Smooth muscle cell (in vitro differentiated cells): ENCODE results near the gene RASD2. TPM values are rescaled to one million over a fixed set of nuclear protein-coding genes. Genes with fewer than 3 reads are reported as not detected.

ENCODE experiments used
- DNase-seq: peaks from one replicate; lab custom pipeline; 2025; ENCODE audit not compliant: unreplicated experiment; lab: John Stamatoyannopoulos, UW
- H2AFZ ChIP-seq: fragments of 200-600 bp; sonication (generic); 2 replicates; pipeline ENCODE4 v1.6.0; 2016; ENCODE audit warnings: antibody characterized with exemption, low read depth, mild to moderate bottlenecking
- H3F3A ChIP-seq: fragments of 200-600 bp; sonication (generic); 2 replicates; pipeline ENCODE4 v1.6.0; 2017; ENCODE audit warnings: antibody characterized with exemption, low read depth
- H3K27ac ChIP-seq: fragments of 200-600 bp; sonication (generic); 2 replicates; pipeline ENCODE4 v1.5.1; 2016; ENCODE audit warnings: low read depth, mild to moderate bottlenecking
- H3K27me3 ChIP-seq: fragments of 200-600 bp; sonication (generic); 2 replicates; pipeline ENCODE4 v1.6.1; 2016; ENCODE audit warnings: low read depth, mild to moderate bottlenecking
- H3K36me3 ChIP-seq: fragments of 200-600 bp; sonication (generic); 2 replicates; pipeline ENCODE4 v1.5.1; 2016; ENCODE audit warnings: low read depth
- H3K4me1 ChIP-seq: fragments of 200-600 bp; sonication (generic); 2 replicates; pipeline ENCODE4 v1.5.1; 2016; ENCODE audit warnings: low read depth
- H3K4me2 ChIP-seq: fragments of 200-600 bp; sonication (generic); 2 replicates; pipeline ENCODE4 v1.6.0; 2016; ENCODE audit warnings: mild to moderate bottlenecking
- H3K4me3 ChIP-seq: fragments of 200-600 bp; sonication (generic); 2 replicates; pipeline ENCODE4 v1.5.1; 2016; ENCODE audit warnings: mild to moderate bottlenecking
- H3K79me2 ChIP-seq: fragments of 200-600 bp; sonication (generic); 2 replicates; pipeline ENCODE4 v1.6.0; 2016; ENCODE audit warnings: low read depth, mild to moderate bottlenecking
- H3K9ac ChIP-seq: fragments of 200-600 bp; sonication (generic); 2 replicates; pipeline ENCODE4 v1.6.0; 2016; ENCODE audit warnings: low read depth
- H3K9me3 ChIP-seq: fragments of 200-600 bp; sonication (generic); replicated peaks from 2 replicates; pipeline ENCODE4 v1.5.1; 2016; ENCODE audit warnings: low read depth
- H4K20me1 ChIP-seq: fragments of 200-600 bp; sonication (generic); 2 replicates; pipeline ENCODE4 v1.6.0; 2016; ENCODE audit warnings: low read depth
- WGBS: methylation state at CpG from one replicate; pipeline ENCODE4 v1.1.7; 2016; ENCODE audit warnings: low lambda C conversion rate; 5-methylcytosine and 5-hydroxymethylcytosine counted together
- polyA plus RNA-seq: library from polyadenylated mRNA; unstranded; fragments of >200 nt; fragmentation: Nextera tagmentation; extraction: Ambion mirVana; gene quantifications from 2 replicates; pipeline ENCODE4 v1.2.1, GENCODE V29; 2016
- total RNA-seq: library from RNA; depleted of rRNA; stranded (reverse); fragments of >200 nt; gene quantifications from 2 replicates; pipeline ENCODE4 v1.2.3, GENCODE V29; 2014
- TF ChIP-seq, protein P1 (sequence below): fragments of 200-600 bp; sonication (generic); IDR thresholded peaks from 2 replicates; pipeline ENCODE4 v1.5.1; 2017; ENCODE audit warnings: borderline replicate concordance, mild to moderate bottlenecking, antibody characterized with exemption; ENCODE audit not compliant: insufficient read depth, poor library complexity, severe bottlenecking

The RASD2 gene
- total and polyA plus RNA-seq, 2 experiments from 2014 or later = 0.27 TPM; not detected in 1

GRCh38 chr22:35551549-35552177 lies 11.0 kb downstream of the RASD2 start:
- no peak overlapping the region for H3K9ac ChIP-seq
- no peaks in the 10 kb centered on the region for H3K27me3 ChIP-seq
- no peaks in the 10 kb centered on the region for H3K9me3 ChIP-seq
- no peak overlapping the region for H3K4me3 ChIP-seq
- no peaks in the 10 kb centered on the region for H4K20me1 ChIP-seq
- H3K4me1 ChIP-seq = no peaks in the 10 kb centered on the region
- H2AFZ ChIP-seq = no peak overlapping the region
- H3K4me2 ChIP-seq = no peak overlapping the region
- TF ChIP-seq, protein P1, sequence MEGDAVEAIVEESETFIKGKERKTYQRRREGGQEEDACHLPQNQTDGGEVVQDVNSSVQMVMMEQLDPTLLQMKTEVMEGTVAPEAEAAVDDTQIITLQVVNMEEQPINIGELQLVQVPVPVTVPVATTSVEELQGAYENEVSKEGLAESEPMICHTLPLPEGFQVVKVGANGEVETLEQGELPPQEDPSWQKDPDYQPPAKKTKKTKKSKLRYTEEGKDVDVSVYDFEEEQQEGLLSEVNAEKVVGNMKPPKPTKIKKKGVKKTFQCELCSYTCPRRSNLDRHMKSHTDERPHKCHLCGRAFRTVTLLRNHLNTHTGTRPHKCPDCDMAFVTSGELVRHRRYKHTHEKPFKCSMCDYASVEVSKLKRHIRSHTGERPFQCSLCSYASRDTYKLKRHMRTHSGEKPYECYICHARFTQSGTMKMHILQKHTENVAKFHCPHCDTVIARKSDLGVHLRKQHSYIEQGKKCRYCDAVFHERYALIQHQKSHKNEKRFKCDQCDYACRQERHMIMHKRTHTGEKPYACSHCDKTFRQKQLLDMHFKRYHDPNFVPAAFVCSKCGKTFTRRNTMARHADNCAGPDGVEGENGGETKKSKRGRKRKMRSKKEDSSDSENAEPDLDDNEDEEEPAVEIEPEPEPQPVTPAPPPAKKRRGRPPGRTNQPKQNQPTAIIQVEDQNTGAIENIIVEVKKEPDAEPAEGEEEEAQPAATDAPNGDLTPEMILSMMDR = no peak
- DNase-seq = no peak
- H3F3A ChIP-seq = no peaks in the 10 kb centered on the region
- 98% methylated on average over 43 of the region's 43 CpGs for WGBS
- no peak overlapping the region for H3K27ac ChIP-seq
- H3K36me3 ChIP-seq = no peaks in the 10 kb centered on the region
- no peaks in the 10 kb centered on the region for H3K79me2 ChIP-seq

- no peaks in the 10 kb centered on the region for H3K79me2 ChIP-seq
- no peaks in the 10 kb centered on the region for H3K36me3 ChIP-seq
- H3K27me3 ChIP-seq = no peaks in the 10 kb centered on the region
- no peak overlapping the region for H3K4me3 ChIP-seq
- DNase-seq = no peak
- H3K27ac ChIP-seq = no peak overlapping the region
- WGBS = 44% methylated on average over 11 of the region's 13 CpGs
- no peak overlapping the region for H3K4me2 ChIP-seq
- H3F3A ChIP-seq = no peaks in the 10 kb centered on the region
- TF ChIP-seq, protein P1 = no peak
- H4K20me1 ChIP-seq = no peaks in the 10 kb centered on the region
- H3K9ac ChIP-seq = no peak overlapping the region
- no peak overlapping the region for H2AFZ ChIP-seq
- H3K9me3 ChIP-seq = no peaks in the 10 kb centered on the region
- H3K4me1 ChIP-seq = no peaks in the 10 kb centered on the region
Measured at GRCh38 chr22:35552196-35552842, 11.7 kb downstream of the RASD2 start.

DNA sequence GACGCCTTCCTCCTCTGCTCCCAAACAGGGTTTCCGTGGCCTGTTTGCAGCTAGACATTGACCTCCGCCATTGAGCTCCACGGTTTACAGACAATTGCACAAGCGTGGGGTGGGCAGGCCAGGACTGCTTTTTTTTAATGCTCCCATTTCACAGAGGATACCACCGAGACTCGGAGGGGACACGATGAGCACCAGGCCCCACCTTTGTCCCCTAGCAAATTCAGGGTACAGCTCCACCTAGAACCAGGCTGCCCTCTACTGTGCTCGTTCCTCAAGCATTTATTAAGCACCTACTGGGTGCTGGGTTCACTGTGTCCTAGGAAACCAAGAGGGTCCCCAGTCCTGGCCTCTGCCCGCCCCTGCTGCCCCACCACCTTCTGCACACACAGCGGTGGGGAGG lies 12.2 kb downstream of the RASD2 start:
- Histone ChIP-seq H3K4me1 (no peaks in the 10 kb centered on the region), H4K20me1 (no peaks in the 10 kb centered on the region), H2AFZ (no peak overlapping the region), H3K27me3 (no peaks in the 10 kb centered on the region), H3K9ac (no peak overlapping the region), H3K9me3 (no peaks in the 10 kb centered on the region), H3K4me2 (no peak overlapping the region), H3K4me3 (no peak overlapping the region), H3K27ac (no peak overlapping the region), H3K36me3 (no peaks in the 10 kb centered on the region), H3K79me2 (no peaks in the 10 kb centered on the region), H3F3A (no peaks in the 10 kb centered on the region)
- DNase-seq = no peak
- TF ChIP-seq, protein P1 = no peak
- 91% methylated on average over 11 of the region's 11 CpGs for WGBS

- WGBS = 95% methylated on average over 2 of the region's 2 CpGs
- Histone ChIP-seq H4K20me1 (no peaks in the 10 kb centered on the region), H3K79me2 (no peaks in the 10 kb centered on the region), H3K36me3 (no peaks in the 10 kb centered on the region), H3K4me2 (no peak overlapping the region), H3F3A (no peaks in the 10 kb centered on the region), H3K4me1 (no peaks in the 10 kb centered on the region), H3K9ac (no peak overlapping the region), H3K9me3 (no peaks in the 10 kb centered on the region), H3K27ac (no peak overlapping the region), H2AFZ (no peak overlapping the region), H3K27me3 (no peaks in the 10 kb centered on the region), H3K4me3 (no peak overlapping the region)
- DNase-seq = no peak
- TF ChIP-seq, protein P1 = no peak
Measured at GRCh38 chr22:35553341-35553740, 12.7 kb downstream of the RASD2 start.
